Hepatocyte (in vitro differentiated cells): ENCODE measurements around the gene LRRC8A. TPM values are rescaled to one million over a fixed set of nuclear protein-coding genes. Genes with fewer than 3 reads are reported as not detected.
A peak's percentile ranks its signal among the peaks of the same experiment; 100 is the strongest.

Experiments
- DNase-seq: peaks from one replicate; pipeline ENCODE4 v3.0.0-alpha.2; 2016; ENCODE audit warnings: low spot score
- H2AFZ ChIP-seq: fragments of 200-600 bp; sonication (generic); 2 replicates; pipeline ENCODE4 v1.6.0; 2016; ENCODE audit warnings: antibody characterized with exemption, mild to moderate bottlenecking
- H3K27ac ChIP-seq: fragments of 200-600 bp; sonication (generic); 2 replicates; pipeline ENCODE4 v1.5.1; 2016; ENCODE audit warnings: mild to moderate bottlenecking
- H3K27me3 ChIP-seq: fragments of 200-600 bp; sonication (generic); 2 replicates; pipeline ENCODE4 v1.6.1; 2016
- H3K36me3 ChIP-seq: fragments of 200-600 bp; sonication (generic); replicated peaks from 2 replicates; pipeline ENCODE4 v1.5.1; 2016; ENCODE audit warnings: low read depth; ENCODE audit not compliant: insufficient read depth
- H3K4me1 ChIP-seq: fragments of 200-600 bp; sonication (generic); 2 replicates; pipeline ENCODE4 v1.5.1; 2016; ENCODE audit warnings: mild to moderate bottlenecking, moderate library complexity; ENCODE audit not compliant: insufficient read depth
- H3K4me2 ChIP-seq: fragments of 200-600 bp; sonication (generic); 2 replicates; pipeline ENCODE4 v1.6.0; 2016
- H3K4me3 ChIP-seq: fragments of 200-600 bp; sonication (generic); 2 replicates; pipeline ENCODE4 v1.5.1; 2016; ENCODE audit warnings: mild to moderate bottlenecking
- H3K79me2 ChIP-seq: fragments of 200-600 bp; sonication (generic); 2 replicates; pipeline ENCODE4 v1.6.0; 2017; ENCODE audit warnings: mild to moderate bottlenecking
- H3K9me2 ChIP-seq: fragments of 200-600 bp; sonication (generic); replicated peaks from 2 replicates; pipeline ENCODE4 v1.6.0; 2017; ENCODE audit warnings: mild to moderate bottlenecking; ENCODE audit not compliant: insufficient read depth
- H3K9me3 ChIP-seq: fragments of 200-600 bp; sonication (generic); 2 replicates; pipeline ENCODE4 v1.5.1; 2016; ENCODE audit warnings: low read depth, mild to moderate bottlenecking
- H4K20me1 ChIP-seq: fragments of 200-600 bp; sonication (generic); 2 replicates; pipeline ENCODE4 v1.6.0; 2016; ENCODE audit warnings: mild to moderate bottlenecking; ENCODE audit not compliant: insufficient read depth, poor library complexity, severe bottlenecking
- EZH2 ChIP-seq: fragments of 200-600 bp; sonication (generic); IDR thresholded peaks from 2 replicates; pipeline ENCODE4 v1.6.1; 2016; ENCODE audit warnings: antibody characterized with exemption, mild to moderate bottlenecking, borderline replicate concordance
- EZH2phosphoT487 ChIP-seq: fragments of 200-600 bp; sonication (generic); IDR thresholded peaks from one replicate; pipeline ENCODE4 v1.6.1; 2018; ENCODE audit warnings: antibody characterized with exemption, mild to moderate bottlenecking, low read depth, moderate library complexity; ENCODE audit not compliant: unreplicated experiment, severe bottlenecking
- WGBS: methylation state at CpG from one replicate; pipeline ENCODE4 v1.1.6; 2016; ENCODE audit warnings: low lambda C conversion rate; ENCODE audit errors: missing lambda C conversion rate; 5-methylcytosine and 5-hydroxymethylcytosine counted together
- polyA plus RNA-seq: library from polyadenylated mRNA; unstranded; fragments of >200 nt; fragmentation: Nextera tagmentation; extraction: Ambion mirVana; gene quantifications from 2 replicates; pipeline ENCODE4 v1.2.1, GENCODE V29; 2016
- total RNA-seq: library from RNA; depleted of rRNA; stranded (reverse); fragments of >200 nt; gene quantifications from 2 replicates; pipeline ENCODE4 v1.2.3, GENCODE V29; 2014
- TF ChIP-seq, protein P1 (sequence below): fragments of 200-600 bp; sonication (generic); IDR thresholded peaks from 2 replicates; pipeline ENCODE4 v1.5.1; 2016; ENCODE audit warnings: antibody characterized with exemption, mild to moderate bottlenecking; ENCODE audit not compliant: poor library complexity

The LRRC8A gene
- total and polyA plus RNA-seq, 2 experiments from 2014 or later = 30.7 to 55.6 TPM

DNA sequence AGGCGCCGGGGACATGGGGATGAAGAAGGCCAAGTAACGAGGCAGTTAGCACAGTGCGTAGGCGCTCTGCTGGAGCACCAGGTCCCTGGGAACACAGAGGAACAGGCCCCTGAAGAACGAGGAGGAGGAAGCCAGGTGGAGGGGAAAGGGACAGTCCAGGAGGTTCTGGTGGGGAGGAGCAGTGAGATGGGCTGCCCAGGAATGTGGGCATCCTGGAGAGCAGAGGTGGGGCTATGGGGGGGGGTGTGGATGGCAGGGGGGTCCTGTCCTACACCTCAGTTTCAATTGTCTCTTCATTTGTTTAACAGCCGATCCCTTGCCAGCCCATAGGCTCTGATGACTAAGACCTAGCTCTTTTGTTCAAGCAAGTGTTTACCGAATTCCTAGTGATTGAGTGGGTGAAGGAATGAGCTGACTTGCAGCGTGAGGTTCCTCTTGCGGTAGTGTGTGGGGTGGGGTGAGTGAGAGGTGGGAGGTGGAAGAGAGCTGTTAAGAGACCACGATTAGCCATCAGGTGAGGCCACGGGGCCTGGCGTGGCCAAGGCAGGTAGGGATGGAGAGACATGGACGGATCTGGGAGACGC is 30.4 kb downstream of the LRRC8A start:
- Histone ChIP-seq H4K20me1 (no peaks in the 10 kb centered on the region), H3K36me3 (no peaks in the 10 kb centered on the region), H2AFZ (no peak overlapping the region), H3K4me3 (no peak overlapping the region), H3K79me2 (peaks cover 48% of the 10 kb centered on the region), H3K9me3 (no peaks in the 10 kb centered on the region), H3K27ac (peak overlapping the region; percentile 86), H3K27me3 (no peaks in the 10 kb centered on the region), H3K4me2 (peak overlapping the region; percentile 33), H3K4me1 (peaks cover 25% of the 10 kb centered on the region), H3K9me2 (no peaks in the 10 kb centered on the region)
- WGBS = 70% methylated on average over 15 of the region's 15 CpGs
- no peak for TF ChIP-seq EZH2phosphoT487
- peak; percentile 55 for DNase-seq

DNA sequence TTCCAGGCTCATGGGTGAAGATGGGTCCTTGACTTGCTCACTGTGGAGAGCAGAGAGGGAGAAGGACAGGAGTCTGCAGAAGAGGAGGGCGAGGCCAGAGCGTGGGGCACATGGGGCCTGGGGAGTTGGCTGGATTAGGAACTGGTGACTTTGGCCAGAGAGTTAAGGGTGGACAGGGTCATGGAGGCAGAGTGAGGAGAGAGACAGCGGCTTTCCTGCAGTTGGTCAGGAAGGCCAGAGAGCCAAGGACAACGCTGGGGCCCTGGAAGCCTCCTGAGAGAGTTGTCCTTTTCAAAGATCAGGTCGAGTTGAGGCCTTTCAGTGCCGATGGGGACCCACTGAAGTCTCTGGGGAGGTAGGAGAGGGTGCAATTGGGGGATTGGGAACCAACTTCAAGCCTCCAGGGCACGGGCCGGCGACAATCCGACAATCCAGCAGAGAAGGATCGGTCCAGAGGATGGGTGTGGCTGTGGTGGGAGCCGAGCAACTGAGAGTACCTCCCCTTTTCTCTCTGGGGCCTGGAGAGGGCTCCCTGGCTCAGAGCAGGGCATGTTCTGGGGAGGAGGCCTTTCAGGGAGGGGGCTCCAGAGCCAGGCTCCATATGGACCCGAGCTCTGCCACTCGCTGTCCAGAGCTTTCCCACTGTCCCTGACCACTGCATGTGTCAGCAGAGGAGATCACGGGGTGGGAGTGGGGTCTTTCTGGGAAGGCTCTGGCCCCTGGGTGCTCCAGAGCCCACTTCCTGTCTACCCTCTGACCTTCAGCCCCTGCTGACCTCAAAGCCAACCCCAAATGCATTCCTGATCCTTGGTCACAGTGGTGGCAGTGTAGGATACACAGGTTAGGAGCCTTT is 31.3 kb downstream of the LRRC8A start:
- peaks cover 25% of the 10 kb centered on the region for H3K4me1 ChIP-seq
- H3K79me2 ChIP-seq = peaks cover 47% of the 10 kb centered on the region
- TF ChIP-seq, protein P1, sequence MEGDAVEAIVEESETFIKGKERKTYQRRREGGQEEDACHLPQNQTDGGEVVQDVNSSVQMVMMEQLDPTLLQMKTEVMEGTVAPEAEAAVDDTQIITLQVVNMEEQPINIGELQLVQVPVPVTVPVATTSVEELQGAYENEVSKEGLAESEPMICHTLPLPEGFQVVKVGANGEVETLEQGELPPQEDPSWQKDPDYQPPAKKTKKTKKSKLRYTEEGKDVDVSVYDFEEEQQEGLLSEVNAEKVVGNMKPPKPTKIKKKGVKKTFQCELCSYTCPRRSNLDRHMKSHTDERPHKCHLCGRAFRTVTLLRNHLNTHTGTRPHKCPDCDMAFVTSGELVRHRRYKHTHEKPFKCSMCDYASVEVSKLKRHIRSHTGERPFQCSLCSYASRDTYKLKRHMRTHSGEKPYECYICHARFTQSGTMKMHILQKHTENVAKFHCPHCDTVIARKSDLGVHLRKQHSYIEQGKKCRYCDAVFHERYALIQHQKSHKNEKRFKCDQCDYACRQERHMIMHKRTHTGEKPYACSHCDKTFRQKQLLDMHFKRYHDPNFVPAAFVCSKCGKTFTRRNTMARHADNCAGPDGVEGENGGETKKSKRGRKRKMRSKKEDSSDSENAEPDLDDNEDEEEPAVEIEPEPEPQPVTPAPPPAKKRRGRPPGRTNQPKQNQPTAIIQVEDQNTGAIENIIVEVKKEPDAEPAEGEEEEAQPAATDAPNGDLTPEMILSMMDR = no peak
- no peak for TF ChIP-seq EZH2
- TF ChIP-seq EZH2phosphoT487 = no peak
- H3K9me3 ChIP-seq = no peaks in the 10 kb centered on the region
- no peak overlapping the region for H3K4me2 ChIP-seq
- 88% methylated on average over 15 of the region's 15 CpGs for WGBS
- H3K27me3 ChIP-seq = no peaks in the 10 kb centered on the region
- DNase-seq = no peak
- no peak overlapping the region for H3K4me3 ChIP-seq
- H3K36me3 ChIP-seq = no peaks in the 10 kb centered on the region
- peak overlapping the region; percentile 74 for H3K27ac ChIP-seq
- no peaks in the 10 kb centered on the region for H3K9me2 ChIP-seq
- H2AFZ ChIP-seq = no peak overlapping the region
- H4K20me1 ChIP-seq = no peaks in the 10 kb centered on the region

DNA sequence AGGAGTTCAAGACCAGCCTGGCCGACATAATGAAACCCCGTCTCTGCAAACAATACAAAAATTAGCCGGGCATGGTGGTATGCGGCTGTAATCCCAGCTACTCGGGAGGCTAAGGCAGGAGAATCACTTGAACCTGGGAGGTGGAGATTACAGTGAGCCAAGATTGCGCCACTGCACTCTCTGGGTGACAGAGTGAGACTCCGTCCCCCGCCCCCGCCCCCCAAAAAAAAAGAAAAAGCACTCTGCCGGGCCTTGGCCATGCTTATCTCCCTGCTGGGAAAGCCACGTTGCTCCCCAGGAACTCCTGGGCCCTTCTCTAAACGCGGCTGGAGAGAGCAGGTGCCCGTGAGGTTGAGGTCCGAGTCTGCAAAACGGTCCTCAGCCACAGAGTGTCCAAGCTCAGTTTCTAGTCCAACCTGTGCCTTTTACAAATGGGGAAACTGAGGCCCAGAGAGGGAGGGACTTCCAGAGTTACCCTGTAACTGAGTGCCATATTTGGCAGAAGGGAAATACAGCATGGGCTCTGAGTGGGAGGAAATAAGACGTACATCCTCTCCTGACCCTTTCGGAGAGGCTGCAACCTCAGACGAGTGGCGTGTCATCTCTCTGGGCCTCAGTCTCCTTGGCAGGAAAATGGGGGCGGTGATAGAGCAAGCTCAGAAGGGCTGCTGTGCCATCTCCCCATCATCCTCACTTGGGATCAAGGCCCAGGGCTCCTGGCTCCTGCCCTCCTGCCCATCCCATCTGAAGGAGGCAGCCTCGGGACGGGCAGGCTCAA is 32.3 kb downstream of the LRRC8A start:
- TF ChIP-seq EZH2phosphoT487 = no peak
- TF ChIP-seq, protein P1 = no peak
- no peak for TF ChIP-seq EZH2

More for the DNA sequence above, 32.3 kb downstream of the LRRC8A start:
- Histone ChIP-seq H3K79me2 (peaks cover 47% of the 10 kb centered on the region), H3K4me3 (no peak overlapping the region), H3K4me2 (no peak overlapping the region), H3K9me2 (no peaks in the 10 kb centered on the region), H3K27me3 (no peaks in the 10 kb centered on the region), H3K9me3 (no peaks in the 10 kb centered on the region), H4K20me1 (no peaks in the 10 kb centered on the region), H3K27ac (no peak overlapping the region), H2AFZ (no peak overlapping the region), H3K36me3 (no peaks in the 10 kb centered on the region), H3K4me1 (peaks cover 25% of the 10 kb centered on the region)
- 88% methylated on average over 19 of the region's 23 CpGs for WGBS
- no peak for DNase-seq
